Measurements from ENCODE around the gene SEC16B. TPM values are rescaled to one million over a fixed set of nuclear protein-coding genes. Genes with fewer than 3 reads are reported as not detected.

Gene SEC16B
- polyA plus RNA-seq, 1 donor, result 7.0 TPM

DNA sequence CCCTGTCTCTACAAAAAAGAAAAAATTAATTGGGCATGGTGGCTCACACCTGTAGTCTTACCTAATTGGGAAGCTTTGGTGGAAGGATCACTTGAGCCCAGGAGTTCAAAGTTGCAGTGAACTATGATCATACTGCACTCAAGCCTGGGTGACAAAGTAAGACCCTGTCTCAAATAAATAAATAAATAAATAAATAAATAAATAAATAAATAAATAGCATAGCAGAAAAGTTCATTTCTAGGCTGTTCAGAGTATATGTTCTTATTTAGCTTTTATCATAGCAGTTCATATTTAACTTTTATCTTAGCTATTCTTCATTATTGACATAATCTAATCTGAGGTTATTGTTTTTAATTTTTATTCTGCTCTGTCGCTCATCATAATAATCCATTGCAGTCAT lies 8.7 kb upstream of the SEC16B start:
- no peak for DNase-seq

DNA sequence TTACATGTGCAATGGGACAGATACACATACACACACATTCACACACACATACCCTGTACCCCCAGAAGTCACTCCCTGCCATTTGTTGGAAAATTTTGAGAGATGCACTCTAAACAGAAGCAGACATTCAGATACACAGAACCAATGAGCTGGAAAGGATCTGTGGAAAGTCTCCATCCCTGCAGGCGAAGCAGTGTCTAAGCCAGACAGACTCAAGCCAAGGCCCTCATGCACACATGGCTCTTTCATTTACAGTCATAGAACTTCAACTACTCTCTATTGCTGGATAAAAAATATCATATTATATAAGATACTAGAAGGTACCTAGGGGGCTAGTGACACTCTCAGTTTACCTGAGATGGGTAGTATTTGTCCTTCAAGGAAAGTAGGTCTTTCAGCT lies 7.3 kb upstream of the SEC16B start:
- DNase-seq, result peak; percentile 27

DNA sequence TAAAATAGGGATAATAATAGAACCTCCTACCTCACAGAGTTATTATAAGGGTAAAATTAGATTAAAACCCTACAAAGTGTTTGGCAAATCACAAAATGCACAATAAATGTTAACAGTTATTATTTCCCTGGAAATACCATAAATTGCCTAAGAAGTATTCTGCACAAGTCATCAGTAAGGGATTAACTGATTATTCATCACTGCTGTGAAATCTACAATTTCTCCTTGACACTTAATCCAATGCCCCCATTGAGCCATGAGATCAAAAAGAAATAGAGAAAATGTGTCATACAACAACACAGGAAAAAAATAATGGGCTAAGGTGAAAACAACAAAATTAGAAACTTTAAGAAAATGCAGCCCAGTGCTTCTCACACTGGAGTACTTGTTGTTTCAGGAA lies 6.7 kb upstream of the SEC16B start:
- DNase-seq, result no peak

DNA sequence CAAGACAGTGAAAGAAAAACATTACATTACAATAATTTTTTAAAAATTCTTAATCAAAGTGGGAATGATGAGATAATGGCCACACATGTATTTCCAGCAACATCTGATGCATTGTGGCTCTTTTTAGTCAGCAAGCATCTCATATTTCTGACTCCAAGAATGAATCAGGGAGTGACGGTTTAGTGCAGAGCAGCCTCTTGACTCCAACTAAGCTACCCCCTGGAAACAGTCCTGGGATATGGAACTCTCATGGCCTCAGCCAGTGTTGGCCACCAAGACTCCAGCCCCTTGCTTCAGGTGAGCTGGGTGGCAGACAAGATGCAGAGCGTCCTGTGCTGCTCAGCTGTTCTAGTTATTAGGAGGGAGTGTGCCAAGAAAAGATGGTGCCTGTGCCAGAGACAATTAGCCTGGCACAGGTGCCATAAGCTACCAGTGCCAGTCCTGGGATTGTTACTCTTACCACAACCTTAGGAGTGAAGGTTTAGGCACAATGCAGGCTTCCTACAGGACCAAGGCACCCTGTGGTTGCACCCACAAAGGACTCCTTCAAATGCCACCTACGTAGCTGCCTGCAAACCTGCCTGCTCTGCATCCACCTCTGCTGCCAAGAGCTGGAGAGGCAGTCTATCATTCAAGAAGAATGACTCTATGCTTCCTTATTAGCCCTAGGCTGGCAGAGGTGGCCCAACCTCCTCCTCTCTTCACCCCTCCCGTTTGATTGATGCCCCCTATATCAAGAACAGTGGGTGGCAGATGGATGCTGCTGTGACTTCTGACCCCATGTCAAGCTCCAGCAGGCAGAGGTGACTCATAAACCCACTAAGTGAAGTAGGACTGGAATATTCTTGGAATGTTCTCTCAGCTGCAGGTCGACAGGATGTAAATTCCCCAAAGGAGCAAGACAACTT lies 6.0 kb upstream of the SEC16B start:
- DNase-seq, result no peak

DNA sequence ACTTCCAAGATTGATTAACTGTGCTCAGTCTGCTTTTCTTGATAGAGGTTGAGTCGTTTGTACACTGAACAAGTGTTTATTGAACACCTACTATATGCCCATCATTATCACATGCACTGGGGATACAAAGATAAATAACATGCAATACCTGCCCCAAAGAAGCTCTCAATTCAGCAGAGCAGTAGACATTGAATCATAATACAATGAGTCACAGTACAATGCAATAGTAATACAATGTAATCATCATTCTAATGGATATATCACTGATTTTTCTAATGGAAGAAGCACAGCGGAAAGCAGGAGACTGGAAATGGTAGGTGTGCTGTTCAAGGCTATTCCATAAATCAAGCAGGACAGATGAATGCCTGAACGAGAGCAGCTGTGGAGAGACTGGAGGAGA lies 3.7 kb upstream of the SEC16B start:
- DNase-seq, result no peak

DNA sequence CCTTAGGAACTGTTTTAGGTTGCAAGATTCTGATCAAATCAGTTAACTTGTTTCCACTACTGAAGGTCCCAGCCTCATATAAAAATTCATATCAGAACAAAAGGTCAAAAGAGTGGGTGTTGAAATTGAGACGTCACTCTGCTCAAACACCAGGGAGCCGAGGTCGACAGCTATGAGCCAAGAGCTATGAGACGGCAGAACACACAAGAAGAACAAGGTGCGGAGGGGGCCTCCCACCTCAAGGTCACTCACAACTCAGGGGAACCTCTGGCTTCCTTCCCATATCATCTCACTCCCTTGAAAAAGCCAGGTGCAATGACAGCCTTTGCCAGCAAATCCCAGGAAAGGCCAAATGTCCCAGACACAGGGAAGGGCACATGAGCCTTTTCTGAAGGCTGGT lies 749 bp downstream of the SEC16B start:
- no peak for DNase-seq

DNA sequence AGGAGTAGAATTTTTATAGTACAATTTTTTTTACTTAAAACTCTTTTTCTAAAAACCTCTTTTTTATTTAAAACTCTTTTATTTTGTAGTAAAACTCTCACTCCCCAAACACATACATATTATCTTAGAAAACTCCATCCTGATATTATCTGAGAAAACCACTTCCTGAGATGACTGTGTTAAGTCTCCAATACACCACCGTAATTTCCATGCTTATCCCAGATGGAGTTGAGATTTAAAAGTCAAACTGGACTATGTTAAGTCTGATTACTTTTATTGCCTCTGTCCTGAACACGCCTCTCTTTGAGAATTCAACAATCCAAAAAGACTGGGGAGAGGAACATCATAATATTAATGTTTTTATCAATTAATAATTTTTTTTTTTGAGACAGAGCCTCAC lies 3.7 kb downstream of the SEC16B start:
- DNase-seq, result no peak

DNA sequence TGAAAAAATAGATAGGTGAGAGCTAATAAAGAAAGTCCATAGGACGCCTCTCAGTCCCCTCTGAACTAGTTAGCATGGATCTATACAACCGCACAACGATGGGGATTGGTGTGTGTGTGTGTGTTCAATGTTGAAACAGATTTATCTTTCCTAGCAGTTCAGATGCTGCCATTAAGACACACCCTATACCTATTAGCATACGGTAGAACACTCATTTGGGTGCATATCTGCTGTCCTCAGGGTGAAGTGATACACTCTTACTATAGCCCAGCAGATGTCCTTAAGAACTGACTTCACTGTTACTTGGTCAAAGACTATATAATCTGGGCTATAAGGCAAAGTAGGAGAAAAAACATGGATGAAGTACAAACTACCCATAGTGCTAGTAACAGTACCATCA lies 4.6 kb downstream of the SEC16B start:
- DNase-seq, result no peak

DNA sequence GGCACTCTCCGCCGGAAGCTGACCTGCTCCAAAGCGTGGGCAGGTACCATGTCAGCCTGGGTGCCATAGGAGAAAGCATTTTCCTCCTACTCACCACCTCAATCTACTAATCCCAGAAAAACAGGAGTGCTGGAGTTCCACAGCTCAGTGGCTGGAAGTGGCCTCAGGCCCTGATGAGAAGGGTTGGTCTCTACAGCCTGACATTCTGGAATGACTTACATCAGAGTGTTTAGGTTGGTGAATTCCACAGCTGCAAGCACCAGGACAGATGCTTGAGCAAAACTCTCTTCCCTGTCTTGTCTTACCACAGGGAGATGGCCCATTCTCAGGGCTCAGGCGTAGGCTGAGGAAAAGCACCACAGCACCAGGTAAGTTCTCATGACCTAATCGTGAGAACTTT lies 5.5 kb downstream of the SEC16B start:
- DNase-seq, result no peak

DNA sequence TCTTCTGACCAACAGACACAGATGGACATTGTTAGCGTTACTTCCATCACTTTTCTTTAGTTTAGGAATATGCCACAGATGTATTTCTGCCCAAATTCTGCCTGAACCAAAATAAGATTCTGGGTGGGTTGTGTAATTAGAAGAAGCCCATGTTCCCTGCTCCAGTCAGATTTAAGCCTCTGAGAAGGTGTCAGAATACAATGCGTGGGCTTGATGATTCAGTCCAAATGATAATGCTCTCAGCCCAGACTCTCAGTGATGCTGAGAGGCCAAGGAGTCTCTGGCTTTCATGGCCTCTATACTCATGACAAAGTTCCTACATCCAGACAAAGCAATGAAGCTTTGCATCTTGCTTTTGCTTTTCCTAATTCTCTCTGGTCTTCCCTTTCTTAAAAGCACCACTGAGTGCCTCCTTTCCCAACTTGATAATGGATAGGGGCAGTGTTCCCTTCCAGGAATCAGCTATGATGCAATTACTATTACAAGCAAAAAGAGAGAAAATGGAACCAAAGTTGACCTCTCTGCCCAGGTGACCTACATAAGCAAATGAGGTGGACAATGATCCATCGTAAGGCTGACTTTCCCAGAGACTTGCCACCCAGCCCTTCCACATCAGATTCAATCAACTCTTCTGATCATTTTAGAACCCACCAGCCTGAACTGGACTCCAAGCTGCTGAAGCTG lies 8.8 kb downstream of the SEC16B start:
- DNase-seq, result no peak

DNA sequence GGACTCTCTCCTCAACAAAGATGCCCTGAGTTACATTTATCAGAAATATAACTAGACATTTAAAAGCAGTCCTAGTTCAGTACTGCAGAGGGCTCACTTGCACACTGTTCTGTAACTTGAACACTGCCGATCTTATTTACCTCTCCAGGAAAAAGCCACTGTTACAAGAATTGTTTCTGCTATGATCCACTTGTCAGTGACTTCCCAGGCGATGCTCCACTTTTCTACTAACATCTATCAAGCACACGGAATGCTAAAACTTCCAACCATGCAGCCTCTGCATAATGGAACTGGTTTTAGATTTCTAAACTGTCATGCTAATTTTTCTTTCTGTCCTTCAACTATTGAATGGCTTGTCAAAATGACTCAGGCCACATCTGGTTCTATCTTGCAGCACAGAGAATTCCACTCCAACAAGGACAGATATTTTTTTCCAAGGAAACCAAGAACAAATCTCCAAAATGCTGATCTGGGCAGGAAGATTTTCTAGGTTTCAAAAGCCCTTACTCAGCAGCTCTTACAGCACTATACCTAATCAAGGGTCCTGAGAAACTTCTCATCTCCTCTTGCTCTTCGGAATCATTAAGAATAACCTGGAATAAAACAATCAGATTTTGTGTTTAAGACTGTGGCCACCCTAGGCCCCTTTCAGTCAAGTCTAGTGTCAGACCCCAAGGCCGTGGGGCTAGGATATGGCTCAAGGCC lies 9.9 kb downstream of the SEC16B start:
- DNase-seq, result no peak

DNA sequence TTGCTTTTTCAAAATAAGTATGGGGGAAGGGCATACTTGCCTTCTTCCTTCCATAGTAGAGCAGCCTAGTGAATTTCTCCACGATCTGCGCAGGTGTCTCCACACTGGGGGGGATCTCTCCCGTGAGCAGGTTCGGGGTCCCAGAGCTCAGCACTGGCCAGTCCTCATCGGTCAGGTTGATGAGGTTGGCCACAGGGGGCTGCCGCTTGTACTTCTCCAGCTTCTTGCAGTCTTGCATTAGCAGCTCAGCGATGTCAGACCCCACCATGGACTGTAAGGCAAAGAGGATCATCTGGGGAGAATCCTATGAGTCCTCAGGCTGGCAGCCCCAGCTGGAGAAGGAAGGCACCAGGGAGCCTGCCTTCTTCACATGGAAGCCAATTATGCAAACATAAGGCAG lies 11.8 kb downstream of the SEC16B start:
- DNase-seq, result no peak

DNA sequence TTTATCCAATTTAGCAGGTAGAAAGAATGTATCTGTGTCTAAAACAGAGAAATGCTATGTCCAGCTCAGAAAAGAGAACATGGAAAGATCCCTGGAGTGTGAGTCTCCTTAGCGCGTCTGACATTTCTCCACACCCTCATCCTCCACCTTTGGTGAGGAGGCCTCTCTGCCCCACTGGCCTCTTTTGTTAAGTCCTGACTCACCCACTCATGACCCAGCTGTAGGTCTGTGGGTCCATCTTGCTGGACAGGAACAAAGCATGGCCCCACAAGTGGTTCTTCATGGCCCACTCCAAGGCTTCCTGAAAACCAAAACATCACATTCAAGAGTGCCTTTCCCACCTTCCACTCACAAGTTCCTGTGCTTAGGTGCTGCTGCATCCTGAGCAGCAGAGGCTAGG lies 15.8 kb downstream of the SEC16B start:
- DNase-seq, result no peak

DNA sequence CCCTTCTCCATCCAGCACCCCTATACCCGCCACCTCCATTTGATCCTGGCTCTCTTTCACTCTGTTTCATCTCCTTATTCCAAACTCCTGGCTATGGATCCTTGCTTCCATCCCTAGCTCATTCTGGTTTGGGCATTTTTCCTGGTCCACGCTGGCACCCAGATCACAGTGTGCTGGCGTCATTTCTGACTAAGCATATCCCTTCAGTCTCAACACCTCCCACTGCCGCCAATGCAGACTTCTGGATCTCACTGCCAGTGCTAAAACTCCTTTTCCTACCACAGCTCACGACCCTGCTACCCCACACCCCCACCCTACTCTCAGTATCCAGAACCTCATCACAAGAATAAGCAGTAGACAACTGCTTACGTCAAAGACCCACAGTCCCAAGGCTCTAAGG lies 16.3 kb downstream of the SEC16B start:
- no peak for DNase-seq

DNA sequence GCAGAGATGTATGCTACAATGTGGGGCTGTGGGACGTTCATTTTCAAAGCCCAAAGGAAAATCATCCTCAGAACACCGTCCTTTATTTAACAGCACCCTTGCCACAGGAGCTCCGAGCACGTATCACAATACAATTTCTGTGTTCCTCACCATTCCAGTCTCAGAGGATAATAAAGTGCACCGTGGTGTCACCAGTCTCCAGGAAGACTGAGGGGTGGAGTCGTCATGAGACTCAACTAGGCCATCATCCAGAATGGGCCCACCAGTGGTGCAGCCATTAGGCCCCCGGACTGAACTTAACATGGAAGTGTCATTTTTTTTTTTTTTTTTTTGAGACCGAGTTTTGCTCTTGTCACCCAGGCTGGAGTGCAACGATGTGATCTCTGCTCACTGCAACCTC lies 17.2 kb downstream of the SEC16B start:
- no peak for DNase-seq

DNA sequence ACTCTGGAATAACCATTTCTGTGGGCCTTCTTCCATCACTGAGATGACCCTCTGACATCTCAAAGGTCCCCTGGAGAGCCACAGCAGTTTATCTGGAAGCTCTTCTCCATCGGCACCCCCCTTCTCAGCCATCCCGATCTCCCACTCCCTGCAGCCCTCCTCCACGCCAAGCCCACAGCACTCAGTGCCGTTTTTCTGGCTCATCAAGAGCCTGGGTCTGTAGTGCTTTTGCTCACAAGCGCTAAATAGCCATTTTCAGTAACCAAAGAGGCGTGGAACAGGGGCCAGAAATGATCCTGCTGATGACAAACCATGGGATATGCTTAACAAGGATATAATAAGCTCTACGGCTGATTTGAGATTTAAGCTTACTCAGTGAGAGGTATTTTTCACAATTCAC lies 17.6 kb downstream of the SEC16B start:
- no peak for DNase-seq

DNA sequence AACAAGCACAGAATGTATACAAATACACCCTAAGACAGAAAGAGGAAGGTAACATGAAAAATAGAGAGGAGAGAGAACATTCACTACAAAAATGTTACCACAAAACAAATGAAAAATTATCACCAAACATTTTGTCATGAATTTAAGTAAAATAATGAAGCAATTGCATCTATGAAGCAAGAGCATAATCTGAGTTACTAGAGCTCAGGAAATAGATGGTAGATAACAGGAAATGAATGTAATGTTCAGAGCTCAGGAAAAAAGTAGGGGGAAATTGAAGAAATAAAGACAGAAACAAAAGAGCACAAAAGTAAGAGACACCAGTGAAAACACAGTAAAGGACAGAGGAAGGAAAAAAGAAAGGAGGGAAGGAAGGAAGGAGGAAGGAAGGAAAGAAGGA lies 19.4 kb downstream of the SEC16B start:
- DNase-seq, result no peak

DNA sequence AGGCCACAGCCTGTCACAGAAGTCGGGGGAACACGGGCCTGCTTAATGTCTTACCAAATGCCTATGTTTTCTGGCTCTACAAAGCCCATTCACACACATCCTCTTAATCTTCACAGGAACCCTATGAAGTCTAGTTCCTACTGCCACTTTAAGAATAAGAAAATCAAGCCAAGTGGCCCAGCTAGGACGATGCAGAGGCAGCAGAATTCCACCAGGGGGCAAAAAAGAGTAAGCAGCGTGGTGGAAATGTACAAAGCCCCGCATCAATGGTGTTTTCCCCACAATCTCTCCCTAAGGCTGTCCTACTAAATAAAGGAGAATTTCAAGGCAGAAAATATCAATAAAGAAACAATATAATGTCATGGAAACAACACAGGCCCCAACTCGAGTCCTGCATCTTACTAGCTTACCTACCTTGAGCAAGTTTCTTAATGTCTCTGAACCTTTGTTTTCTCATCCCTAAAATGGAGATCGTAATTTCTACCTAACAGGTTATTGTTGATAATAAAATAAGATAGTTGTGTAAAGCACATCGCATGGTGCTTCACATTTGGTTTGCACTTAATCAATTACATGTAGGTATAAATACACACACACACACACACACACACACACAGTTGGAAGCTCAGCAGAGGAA lies 21.4 kb downstream of the SEC16B start:
- peak; percentile 72 for DNase-seq

DNA sequence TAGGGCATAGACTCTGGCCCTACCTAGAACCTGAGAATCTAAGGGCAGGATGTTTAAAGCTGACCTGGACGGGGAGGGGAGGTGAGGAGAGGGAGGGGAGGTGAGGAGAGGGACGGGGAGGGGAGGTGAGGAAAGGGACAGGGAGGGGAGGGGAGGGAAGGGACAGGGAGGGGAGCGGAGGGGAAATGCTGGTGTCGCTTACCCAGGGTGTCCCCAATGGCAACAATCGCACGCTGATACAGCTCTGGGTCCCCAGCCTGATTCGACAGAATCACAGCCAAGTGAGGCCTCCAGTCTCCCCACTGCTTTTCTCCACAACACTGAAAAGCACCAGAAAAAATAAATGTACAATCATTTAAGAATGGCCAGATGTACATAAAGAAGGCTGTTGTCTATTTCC lies 22.2 kb downstream of the SEC16B start:
- DNase-seq, result no peak

DNA sequence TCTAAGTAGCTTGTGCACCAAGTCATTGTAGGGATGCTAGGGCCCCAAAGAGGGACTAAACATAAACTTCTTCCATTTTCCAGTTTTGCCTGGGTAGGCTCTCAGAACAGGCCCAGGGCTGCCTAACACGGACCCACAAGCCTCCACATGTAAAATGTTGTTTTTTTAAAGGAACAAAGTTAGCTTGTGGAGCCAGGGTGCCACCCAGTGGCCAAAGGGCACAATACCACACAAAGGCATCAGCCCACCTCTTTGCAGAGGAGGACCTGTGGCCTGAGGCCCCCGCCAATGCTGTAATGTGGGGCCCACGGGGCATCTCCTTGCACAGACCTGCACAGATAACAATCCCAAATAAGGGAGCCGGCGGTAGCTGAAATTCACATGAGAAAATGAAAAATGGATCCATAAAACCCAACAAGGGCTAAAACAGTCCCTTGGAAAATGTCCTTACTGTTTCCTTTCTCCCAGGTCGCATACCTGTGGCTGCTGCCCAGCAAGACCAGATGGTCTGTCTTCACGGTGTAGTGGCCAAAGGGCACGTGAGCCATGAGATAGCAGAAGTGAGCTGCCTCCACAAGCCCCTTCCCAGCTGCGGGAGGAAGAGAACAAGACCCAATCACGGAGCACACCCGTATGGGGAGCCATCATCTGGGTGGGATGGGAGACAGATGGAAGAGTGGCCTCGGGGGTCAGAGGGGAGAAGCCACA lies 23.8 kb downstream of the SEC16B start:
- DNase-seq, result peak; percentile 54

DNA sequence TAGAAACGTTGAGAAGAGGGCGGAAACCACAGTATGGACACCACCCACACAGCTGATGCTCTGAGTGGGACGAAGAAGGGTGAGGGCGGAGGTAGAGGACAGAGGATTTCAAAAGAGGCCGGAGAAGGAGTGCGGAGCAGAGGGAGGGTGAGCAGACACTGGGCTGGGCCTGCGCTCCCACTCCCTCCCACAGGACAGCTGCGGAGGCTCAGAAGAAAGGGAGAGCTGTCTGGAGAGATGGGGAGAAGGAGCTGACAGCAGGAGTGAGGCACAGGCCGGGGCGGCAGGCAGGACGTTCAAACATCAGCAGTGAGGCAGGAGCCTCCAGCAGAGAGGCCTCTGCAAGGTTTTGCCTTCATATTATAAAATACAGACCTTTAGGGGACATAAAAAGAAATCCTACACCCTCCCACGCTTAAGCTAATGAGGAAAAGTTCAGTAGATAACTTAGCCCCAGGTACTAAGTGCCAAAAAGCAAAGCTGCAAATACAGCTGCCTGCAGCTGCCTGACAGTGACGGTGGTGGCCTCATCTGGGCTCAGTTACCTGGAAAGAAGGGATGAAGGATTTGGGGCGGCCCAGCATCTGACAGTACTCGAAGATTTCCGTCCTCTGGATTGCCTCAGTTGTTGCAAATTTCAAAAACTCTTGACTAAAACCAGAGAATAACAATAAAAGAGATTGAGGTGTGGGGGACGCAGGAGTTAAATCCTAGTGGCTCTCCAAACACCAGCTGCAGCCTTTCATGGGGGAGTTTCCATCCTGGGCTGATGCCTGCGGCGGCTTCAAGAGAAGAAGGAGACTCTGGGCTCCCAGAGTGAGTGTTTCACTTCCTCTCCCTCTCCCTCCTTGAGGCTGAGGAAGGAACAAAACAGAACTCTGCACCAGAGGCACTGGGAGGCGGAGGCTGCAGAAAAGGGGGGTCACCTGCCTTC lies 25.6 kb downstream of the SEC16B start:
- no peak for DNase-seq
